Osteocyte (in vitro differentiated cells): ENCODE measurements around the gene ZG16B. TPM values are rescaled to one million over a fixed set of nuclear protein-coding genes. Genes with fewer than 3 reads are reported as not detected.

ENCODE experiments used
- DNase-seq: peaks from one replicate; pipeline ENCODE4 v3.0.0; 2021; ENCODE audit warnings: mixed read lengths; ENCODE audit not compliant: unreplicated experiment; ENCODE audit errors: extremely low spot score
- H3K27ac Mint-ChIP-seq: one replicate; pipeline ENCODE4 v1.8.0; 2021; ENCODE audit warnings: mild to moderate bottlenecking, mixed read lengths; ENCODE audit not compliant: unreplicated experiment
- H3K27me3 Mint-ChIP-seq: one replicate; pipeline ENCODE4 v1.8.0; 2021; ENCODE audit warnings: mixed read lengths; ENCODE audit not compliant: unreplicated experiment
- H3K36me3 Mint-ChIP-seq: one replicate; pipeline ENCODE4 v1.8.0; 2021; ENCODE audit warnings: mixed read lengths; ENCODE audit not compliant: unreplicated experiment
- H3K4me1 Mint-ChIP-seq: one replicate; pipeline ENCODE4 v1.8.0; 2021; ENCODE audit warnings: mixed read lengths; ENCODE audit not compliant: unreplicated experiment
- H3K4me3 Mint-ChIP-seq: one replicate; pipeline ENCODE4 v1.8.0; 2021; ENCODE audit warnings: mild to moderate bottlenecking, moderate library complexity, mixed read lengths; ENCODE audit not compliant: unreplicated experiment
- H3K9me3 Mint-ChIP-seq: one replicate; pipeline ENCODE4 v1.8.0; 2021; ENCODE audit warnings: mixed read lengths; ENCODE audit not compliant: unreplicated experiment
- total RNA-seq: library from RNA; stranded (reverse); gene quantifications from 2 replicates; pipeline ENCODE4 v1.2.1, GENCODE V29; 2021
- TF ChIP-seq, protein P1 (sequence below): fragments of 200-600 bp; sonication (generic); IDR thresholded peaks from 2 replicates; pipeline ENCODE4 v1.5.0; 2021; ENCODE audit warnings: antibody characterized with exemption, mild to moderate bottlenecking, moderate library complexity

ZG16B gene
- total RNA-seq, 1 donor from 2014 or later = not detected

DNA sequence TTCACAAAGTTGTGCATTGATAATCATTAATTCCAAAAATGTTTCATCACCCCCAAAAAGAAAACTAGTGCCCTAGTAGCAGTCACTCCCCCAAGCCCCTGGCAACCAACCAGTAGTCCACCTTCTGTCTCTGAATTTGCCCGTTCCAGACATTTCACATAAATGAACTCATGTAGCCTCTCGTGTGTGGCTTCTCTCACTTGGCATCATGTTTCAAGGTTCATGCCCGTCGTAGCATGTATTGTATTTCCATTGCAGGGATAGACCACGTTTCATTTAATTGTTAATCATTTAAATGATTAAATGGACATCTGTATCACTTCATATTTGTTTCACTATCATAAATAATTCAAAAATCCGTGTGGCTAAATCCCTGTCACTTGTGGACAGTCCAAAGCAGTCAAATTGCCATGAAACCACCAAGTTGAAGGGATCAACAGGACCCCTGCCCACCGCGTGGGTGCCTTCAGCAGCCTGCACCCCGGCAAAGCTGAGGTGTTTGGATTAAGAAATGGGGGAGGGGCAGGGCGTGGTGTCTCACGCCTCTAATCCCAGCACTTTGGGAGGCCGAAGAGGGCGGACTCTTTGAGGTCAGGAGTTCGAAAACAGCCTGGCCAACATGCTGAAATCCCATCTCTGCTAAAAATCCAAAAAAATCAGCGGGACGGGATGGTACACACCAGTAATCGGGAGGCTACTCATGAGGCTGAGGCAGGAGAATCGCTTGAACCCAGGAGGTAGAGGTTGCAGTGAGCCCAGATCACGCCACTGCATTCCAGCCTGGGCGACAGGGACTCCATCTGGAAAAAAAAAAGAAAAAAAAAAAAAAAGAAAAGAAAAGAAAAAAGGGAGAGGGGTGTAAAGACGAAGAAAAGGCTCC lies 44.2 kb downstream of the ZG16B start:
- Mint-ChIP-seq H3K9me3 (no peaks in the 10 kb centered on the region), H3K4me3 (no peak overlapping the region), H3K27me3 (peaks cover 17% of the 10 kb centered on the region), H3K36me3 (no peaks in the 10 kb centered on the region), H3K27ac (no peak overlapping the region), H3K4me1 (peaks cover 4% of the 10 kb centered on the region)
- TF ChIP-seq, protein P1, sequence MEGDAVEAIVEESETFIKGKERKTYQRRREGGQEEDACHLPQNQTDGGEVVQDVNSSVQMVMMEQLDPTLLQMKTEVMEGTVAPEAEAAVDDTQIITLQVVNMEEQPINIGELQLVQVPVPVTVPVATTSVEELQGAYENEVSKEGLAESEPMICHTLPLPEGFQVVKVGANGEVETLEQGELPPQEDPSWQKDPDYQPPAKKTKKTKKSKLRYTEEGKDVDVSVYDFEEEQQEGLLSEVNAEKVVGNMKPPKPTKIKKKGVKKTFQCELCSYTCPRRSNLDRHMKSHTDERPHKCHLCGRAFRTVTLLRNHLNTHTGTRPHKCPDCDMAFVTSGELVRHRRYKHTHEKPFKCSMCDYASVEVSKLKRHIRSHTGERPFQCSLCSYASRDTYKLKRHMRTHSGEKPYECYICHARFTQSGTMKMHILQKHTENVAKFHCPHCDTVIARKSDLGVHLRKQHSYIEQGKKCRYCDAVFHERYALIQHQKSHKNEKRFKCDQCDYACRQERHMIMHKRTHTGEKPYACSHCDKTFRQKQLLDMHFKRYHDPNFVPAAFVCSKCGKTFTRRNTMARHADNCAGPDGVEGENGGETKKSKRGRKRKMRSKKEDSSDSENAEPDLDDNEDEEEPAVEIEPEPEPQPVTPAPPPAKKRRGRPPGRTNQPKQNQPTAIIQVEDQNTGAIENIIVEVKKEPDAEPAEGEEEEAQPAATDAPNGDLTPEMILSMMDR = no peak
- no peak for DNase-seq

DNA sequence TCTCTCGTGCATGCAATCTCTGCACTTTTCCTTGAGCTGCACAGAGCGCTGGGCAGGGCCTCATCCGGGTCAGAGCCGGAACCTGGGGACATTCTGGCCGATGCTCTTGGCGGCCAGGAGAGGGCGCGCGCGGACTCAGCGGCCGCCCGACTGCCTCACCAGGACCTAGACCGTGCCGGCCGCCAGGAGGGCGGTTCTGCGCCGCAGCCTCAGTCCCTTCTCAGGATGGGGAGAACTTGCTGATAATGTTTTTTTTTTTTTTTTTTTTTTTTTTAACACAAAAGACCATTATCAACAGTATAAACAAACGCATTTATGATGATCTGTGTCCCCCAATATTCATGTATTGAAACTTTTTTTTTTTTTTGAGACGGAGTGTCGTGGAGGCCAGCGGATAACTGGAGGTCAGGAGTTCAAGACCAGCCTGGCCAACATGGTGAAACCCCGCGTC lies 44.8 kb downstream of the ZG16B start:
- DNase-seq = peak; percentile 90
- H3K27ac Mint-ChIP-seq = no peak overlapping the region
- peaks cover 4% of the 10 kb centered on the region for H3K4me1 Mint-ChIP-seq
- H3K36me3 Mint-ChIP-seq = no peaks in the 10 kb centered on the region
- H3K4me3 Mint-ChIP-seq = no peak overlapping the region
- peaks cover 11% of the 10 kb centered on the region for H3K27me3 Mint-ChIP-seq
- H3K9me3 Mint-ChIP-seq = no peaks in the 10 kb centered on the region
- TF ChIP-seq, protein P1 = peak; percentile 95

DNA sequence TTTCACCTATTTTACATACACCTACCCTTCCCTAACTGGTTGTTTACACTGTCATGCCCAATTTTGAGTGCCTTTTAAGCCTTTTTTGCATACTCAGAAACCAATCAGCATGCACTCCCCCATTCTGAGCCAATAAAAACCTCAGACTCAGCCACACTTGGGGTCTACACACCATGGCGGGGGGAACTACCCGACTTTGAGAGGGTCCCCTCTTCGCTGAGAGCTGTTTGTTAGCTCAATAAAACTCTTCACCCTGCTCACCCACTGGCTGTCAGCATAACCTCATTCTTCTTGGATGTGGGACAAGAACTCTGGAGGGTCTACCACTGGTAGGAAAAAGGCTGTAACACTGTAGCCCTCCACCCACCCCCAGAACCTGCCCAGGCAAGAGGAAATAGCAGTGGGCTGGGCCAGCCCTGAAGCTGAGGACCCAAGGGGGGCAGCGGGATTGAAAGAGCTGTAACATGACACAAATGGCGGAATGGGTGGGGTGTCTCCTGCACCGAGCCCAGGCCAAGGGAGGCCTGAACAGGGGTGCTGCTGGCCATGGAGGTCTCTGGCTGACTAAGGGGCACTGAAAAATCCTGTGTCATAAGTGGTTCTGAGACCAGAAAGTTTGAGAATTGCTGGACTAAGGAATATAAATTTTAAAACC lies 49.9 kb downstream of the ZG16B start:
- DNase-seq = no peak
- peaks cover 14% of the 10 kb centered on the region for H3K4me1 Mint-ChIP-seq
- H3K4me3 Mint-ChIP-seq = no peak overlapping the region
- TF ChIP-seq, protein P1 = no peak
- H3K9me3 Mint-ChIP-seq = no peaks in the 10 kb centered on the region
- H3K27me3 Mint-ChIP-seq = no peaks in the 10 kb centered on the region
- H3K36me3 Mint-ChIP-seq = no peaks in the 10 kb centered on the region
- no peak overlapping the region for H3K27ac Mint-ChIP-seq

Other genes with a start within 250 kb of the ZG16B start
- gene KCTD5, start 147.8 kb upstream of the ZG16B start, total RNA-seq = 28.0 and 28.1 TPM in 2 replicates
- 4.2 and 5.5 TPM in 2 replicates for gene PRSS27, start 110.1 kb upstream of the ZG16B start, total RNA-seq
- 536 and 572 TPM in 2 replicates for gene SRRM2, start 77.7 kb upstream of the ZG16B start, total RNA-seq
- 264 and 287 TPM in 2 replicates for gene ELOB, start 53.0 kb upstream of the ZG16B start, total RNA-seq
- not detected in 2 replicates for gene PRSS33, start 42.7 kb upstream of the ZG16B start, total RNA-seq
- gene PRSS41, start 31.8 kb upstream of the ZG16B start, total RNA-seq = not detected in 2 replicates
- gene PRSS21, start 13.1 kb upstream of the ZG16B start, total RNA-seq = not detected in 2 replicates
- gene PRSS22, start 27.9 kb downstream of the ZG16B start, total RNA-seq = not detected in 2 replicates
- gene FLYWCH2, start 52.9 kb downstream of the ZG16B start, total RNA-seq = 49.6 and 54.0 TPM in 2 replicates
- 38.9 and 46.4 TPM in 2 replicates for gene FLYWCH1, start 81.6 kb downstream of the ZG16B start, total RNA-seq
- gene KREMEN2, start 134.0 kb downstream of the ZG16B start, total RNA-seq = not detected in 2 replicates
- gene PAQR4, start 139.0 kb downstream of the ZG16B start, total RNA-seq = 8.4 and 11.9 TPM in 2 replicates
- gene PKMYT1, start 150.1 kb downstream of the ZG16B start, total RNA-seq = 10.4 and 14.0 TPM in 2 replicates
- not detected in 2 replicates for gene CLDN9, start 182.6 kb downstream of the ZG16B start, total RNA-seq
- gene CLDN6, start 187.9 kb downstream of the ZG16B start, total RNA-seq = 0.32 TPM in 1 of 2 replicates, not detected in the other
- 71.3 and 72.4 TPM in 2 replicates for gene TNFRSF12A, start 190.1 kb downstream of the ZG16B start, total RNA-seq
- gene HCFC1R1, start 193.6 kb downstream of the ZG16B start, total RNA-seq = 133 and 139 TPM in 2 replicates
- 36.6 and 40.1 TPM in 2 replicates for gene THOC6, start 193.7 kb downstream of the ZG16B start, total RNA-seq
- not detected in 2 replicates for gene BICDL2, start 206.6 kb downstream of the ZG16B start, total RNA-seq
- gene MMP25, start 216.3 kb downstream of the ZG16B start, total RNA-seq = 3.0 and 3.6 TPM in 2 replicates
- 8.8 and 13.2 TPM in 2 replicates for gene IL32, start 235.3 kb downstream of the ZG16B start, total RNA-seq